NCI-H2171 (cell line): ENCODE data around the gene LTB4R2.

ENCODE experiments used
- DNase-seq: peaks from one replicate; lab custom pipeline; 2025; lab: John Stamatoyannopoulos, UW

LTB4R2 gene, protein sequence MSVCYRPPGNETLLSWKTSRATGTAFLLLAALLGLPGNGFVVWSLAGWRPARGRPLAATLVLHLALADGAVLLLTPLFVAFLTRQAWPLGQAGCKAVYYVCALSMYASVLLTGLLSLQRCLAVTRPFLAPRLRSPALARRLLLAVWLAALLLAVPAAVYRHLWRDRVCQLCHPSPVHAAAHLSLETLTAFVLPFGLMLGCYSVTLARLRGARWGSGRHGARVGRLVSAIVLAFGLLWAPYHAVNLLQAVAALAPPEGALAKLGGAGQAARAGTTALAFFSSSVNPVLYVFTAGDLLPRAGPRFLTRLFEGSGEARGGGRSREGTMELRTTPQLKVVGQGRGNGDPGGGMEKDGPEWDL

DNA sequence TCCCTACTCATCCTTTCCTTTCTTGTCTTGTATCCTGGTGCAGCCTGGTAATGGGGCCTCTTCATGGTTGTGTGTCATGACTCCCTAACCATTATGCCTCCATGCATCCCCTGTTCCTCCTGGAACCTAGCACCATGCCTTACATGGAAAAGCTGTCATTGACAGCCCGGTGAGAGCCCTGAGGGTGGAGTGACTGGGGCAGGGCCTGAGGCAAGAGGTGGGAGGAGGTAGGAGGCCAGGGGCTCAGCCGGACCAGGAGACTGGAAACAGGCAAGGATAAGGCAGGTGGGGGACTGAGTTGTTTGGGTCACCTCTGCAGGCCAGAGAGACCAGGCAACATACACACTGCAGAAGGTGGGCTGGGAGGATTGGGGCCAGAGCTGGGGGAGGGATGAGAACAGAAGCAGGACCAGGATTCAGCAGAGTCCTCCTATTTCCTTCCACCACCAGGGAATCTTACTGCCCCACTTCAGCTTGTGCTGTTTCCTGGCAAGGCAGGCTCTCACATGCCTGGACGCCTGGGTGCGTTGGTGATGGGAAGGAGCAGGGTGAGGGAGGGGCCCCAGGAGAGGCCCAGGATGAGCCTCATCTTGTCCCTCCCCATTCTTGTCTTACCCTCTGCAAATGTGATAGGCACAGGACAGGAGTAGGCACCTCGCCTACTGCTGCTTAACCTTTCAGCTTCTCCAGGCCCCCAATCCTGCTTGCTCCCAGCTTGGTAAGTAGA lies at the start of gene LTB4R2:
LTB4R2 (plus strand) TSS at position 603 of the 727 bp plus-strand sequence. CDS start 525 bp downstream, outside the sequence.
- DNase-seq, result no peak

DNA sequence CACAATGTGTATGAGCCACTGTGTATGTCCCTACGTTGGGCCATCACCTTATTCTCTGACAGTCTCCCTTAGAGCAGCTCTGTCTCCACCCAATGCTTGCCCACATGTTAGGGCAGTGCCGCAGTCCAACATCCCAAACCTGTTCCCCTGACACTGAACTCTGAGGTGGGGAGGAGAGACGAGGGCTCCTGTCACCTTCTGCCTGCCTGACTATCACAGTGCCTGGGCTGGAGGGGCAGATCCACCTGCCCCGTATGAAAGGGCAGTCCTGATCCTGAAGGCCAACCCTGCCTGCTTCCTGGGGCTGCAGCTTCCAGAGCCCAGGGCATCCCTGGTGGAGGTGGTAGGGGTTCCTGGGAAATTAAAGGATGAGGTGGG lies 49.2 kb upstream of the LTB4R2 start:
- no peak for DNase-seq

DNA sequence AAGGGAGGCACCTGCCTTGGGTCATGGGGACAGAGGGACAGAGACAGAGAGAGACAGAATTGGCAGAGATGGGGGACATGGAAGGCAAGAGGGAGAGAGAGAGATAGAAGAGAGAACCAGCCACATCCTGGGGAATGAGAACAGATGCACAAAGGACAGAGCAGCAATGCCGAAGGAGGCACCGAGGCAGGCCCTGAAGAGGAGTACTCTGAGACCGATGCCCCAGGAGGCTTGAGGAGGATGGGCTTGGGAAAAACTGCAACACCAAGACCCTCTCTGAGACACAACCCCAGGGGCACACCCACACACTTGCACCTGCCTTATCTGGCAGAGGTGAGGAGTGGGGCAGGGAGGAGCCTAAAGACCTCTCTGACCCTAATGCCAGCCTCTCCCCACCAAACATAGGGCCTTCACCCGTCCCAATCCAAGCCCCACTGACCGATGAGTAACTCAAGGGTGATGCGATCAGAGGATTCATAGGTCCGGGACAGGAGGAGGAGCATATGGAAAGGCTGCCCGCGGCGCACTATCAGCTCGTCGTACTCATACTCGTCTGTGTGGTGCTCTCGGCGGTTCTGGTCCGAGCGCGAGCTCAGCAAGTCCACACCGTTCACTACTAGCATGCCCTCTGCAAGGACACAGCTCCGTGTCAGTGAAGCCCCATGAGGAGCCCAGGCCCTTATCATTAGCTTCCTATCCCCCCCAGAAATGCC lies 48.5 kb upstream of the LTB4R2 start:
- DNase-seq, result no peak

DNA sequence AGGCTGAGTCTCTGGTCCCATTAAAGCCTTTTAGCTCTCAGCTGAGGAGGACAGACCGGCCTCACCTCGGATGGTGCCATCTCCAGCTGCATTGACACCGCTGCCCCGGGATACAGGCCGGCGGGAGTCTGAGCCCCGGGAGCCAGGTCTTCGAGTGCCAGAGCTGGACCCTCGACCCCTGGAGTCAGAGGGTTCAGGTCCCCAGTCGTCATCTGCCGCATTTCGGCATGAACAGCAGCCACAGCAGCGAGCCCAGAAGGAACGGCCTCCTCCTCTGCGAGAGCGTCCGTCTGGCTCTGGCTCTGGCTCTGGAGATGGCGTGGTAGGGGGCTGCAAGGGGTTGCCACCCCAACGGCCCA lies 48.0 kb upstream of the LTB4R2 start:
- DNase-seq, result no peak

DNA sequence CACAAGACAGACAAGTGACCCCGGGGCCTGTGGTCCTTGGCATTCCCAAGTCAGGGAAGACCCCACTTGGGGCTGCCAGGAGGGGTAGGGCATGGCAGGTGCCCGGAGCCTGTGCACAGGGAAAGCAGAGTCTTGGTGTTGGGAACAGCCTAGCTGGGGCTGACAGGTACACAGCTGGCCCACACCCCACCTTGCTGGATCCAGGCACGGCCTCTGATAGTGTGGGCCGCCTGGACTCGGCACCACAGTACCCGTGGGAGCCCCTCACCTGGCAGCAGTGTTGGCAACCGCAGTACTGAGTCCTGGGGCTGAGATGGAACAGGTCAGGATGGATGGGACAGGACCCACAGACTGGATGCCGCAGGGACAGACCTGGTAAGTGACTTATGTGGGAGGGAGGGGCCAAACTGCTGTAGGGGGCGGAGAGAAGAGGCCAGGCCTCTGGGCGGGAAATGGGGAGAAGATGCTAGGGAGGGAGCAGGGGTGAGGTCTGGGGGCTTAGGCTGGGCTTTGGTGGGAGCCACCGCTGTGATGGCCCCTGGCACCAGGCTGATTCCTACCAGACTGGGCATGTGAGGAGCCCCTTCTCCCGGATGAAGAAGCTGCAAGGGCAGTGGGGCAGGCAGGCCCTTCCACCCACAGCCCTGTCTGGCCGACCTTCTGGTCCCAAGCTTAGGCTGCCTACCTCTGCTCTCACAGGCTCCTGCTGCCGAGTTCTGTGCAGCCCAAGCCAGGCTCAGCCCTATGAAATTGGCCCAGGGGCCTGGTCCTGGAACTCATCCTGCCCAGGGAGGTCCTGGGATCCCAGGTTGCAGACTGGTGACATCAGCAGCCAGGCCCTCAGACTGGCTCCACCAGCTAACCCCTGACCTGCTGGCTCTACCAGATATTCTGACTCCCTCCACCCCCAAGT lies 46.9 kb upstream of the LTB4R2 start, which contains the start of gene TGM1:
TGM1 (minus strand) TSS at position 357 of the 913 bp plus-strand sequence. CDS start 825 bp downstream, outside the sequence.
- no peak for DNase-seq

DNA sequence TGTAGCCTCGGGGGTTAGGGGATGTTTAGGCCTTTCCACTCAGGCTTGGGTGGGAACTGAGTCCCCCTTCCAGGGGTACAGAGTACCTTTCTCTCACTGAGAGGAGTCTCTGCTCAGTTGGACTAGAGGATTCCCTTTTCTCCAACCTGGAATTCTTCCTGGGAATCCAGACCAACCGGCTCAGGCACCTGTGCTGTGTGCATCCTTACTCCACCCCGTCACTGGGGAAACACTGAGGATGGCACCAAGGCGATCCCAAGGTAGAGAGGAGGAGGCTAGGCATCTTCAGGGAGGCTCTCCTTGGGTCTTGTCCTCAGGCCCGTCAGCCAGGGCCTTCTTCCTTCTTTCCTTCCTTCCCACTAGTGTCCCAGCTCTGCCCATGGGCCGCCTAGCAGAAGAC lies 46.1 kb upstream of the LTB4R2 start:
- no peak for DNase-seq

DNA sequence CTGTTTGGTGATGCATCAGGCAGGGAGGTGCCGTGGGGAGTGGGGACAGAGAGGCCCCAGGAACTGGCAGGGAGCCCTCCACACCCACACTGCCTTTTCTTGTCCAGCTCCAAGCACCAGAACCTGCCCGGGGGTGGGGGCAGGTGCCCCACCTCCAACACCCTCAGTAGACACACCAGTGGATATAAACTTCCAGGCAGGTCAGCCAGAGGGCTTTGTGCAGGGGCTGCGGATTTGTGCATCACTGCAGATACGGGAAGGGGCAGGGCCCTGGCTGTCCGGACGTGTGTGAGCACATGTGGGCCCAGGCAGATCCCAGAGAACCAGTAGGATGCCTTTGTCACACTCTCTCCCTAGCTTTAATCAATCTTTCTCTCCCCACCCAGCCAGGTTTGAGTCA lies 45.6 kb upstream of the LTB4R2 start:
- DNase-seq, result no peak

DNA sequence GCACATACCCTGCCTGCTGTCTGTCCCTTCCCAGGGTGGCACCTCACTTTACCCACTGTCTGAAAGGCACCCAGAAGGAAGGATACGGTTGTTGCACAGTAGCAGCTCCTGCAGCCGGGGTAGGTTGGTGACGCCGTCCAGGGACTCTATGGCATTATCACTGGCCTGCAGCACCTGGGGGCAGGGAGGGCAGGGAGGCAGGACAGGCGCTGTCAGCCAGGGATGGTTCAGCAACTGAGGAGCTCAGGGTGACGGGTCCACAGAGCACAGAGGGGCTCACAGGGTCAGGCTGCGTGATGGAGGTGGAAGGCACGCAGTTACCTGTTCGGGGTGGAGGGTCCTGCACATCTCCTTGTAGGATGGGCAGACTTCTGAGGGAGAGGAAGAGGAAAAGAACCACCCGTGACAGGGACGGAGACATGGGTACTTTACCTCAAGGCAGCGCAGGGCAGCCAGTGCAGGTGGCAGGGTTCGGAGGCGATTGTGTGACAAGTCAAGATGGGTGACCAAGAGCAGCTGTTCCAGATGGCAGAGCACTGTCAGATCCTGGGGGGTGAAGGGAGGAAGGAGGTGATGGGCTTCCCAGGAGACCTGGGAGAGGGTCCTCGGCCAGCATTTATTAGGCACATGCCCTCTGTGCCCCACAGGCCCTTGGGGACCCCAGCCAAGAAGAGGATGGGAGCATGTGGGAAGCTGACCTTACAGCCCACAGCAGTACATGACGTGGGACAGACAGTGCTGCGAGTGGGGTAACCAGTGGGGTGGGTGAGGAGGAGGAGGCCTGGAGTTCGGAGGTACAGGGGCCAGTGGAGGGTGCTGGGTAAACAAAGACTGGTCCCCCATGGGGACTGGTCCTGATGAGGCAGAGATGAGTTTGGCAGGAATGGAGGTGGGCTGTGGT lies 43.3 kb upstream of the LTB4R2 start:
- DNase-seq, result no peak

DNA sequence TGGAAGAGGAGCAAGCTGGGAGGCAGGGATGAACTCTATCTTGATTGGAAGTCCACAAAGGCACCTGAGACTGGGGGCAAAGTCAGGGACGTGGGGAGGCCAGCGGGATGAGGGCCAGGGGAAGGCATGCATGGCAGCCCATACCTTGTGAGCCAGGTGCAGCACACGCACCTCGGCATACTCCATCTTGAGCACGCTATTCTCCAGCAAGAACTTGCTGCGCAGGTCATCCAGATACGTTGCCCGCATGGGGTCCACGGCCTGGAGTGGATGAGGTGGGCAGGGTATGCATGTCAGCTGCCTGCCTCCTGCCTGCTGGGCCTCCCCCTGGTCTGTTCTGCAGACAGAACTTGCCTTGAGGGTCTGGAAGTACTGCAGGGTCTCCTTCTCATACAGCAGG lies 42.4 kb upstream of the LTB4R2 start:
- no peak for DNase-seq

DNA sequence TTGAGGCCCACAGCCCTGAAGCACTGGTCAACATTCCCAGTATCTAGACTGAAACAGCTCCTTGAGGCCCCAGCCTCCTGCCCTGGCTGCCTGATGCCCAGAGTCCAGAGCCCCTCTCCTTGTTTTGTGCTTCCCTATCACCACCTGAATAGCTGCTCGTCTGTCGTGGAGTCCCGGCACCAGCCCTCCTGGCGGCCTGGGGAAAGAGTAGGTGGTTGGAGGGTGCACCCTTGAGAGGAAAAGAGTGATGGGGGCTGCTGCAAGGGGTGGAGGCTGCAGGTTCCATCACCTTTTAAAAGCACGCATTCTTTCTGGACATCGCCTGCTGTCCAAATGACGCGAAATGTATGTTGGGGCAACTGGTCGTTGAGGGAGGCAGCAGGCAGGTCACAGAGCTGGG lies 41.7 kb upstream of the LTB4R2 start:
- no peak for DNase-seq

DNA sequence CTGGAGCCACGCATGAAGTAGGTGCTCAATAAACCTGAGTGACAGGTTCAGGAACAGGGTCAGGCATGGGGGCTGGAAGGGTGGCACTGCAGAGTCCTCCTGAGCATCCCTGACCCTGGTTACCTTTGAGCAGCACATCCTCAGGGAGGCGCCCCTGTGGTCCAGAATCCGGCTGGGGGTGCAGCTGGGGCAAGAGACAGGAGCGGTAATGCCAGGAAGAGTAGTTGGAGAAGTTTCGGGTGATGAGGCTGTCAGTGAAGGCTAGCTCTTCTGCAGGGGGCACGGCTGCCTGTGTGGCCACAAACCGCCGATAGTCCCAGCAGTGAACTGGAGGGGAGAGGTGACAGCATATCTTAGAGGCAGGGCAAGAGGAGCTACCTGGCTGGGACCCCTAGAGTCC lies 40.6 kb upstream of the LTB4R2 start:
- DNase-seq, result no peak

DNA sequence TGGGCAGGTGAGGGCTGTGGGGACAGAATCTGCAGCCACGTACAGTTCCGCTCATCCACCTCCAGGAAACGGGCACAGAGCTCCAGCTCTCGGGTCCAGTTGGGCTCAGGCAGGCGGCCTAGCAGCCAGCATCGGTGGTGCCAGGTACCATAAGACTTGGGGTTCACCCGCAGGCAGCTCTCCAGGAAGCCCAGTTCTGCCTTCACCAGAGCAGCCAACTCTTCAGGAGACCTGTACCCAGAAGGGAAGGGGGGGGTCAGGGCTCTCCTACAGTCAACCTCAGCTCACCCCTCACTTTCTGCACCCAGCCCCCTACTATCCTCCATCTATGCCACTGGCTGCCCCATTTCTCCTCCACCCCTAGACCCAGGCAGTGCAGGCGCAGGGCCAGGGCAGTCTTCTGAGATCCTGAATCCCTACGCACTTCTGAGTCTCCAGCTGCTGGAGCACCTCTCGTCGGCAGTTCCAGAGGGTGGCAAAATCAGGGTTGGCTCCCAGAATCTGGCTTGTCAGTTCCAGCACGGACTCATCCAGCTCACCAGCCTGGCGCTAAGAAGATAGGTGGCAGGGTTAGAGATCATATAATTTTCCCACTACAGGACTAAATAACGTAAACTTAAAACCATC lies 39.9 kb upstream of the LTB4R2 start:
- DNase-seq, result no peak

DNA sequence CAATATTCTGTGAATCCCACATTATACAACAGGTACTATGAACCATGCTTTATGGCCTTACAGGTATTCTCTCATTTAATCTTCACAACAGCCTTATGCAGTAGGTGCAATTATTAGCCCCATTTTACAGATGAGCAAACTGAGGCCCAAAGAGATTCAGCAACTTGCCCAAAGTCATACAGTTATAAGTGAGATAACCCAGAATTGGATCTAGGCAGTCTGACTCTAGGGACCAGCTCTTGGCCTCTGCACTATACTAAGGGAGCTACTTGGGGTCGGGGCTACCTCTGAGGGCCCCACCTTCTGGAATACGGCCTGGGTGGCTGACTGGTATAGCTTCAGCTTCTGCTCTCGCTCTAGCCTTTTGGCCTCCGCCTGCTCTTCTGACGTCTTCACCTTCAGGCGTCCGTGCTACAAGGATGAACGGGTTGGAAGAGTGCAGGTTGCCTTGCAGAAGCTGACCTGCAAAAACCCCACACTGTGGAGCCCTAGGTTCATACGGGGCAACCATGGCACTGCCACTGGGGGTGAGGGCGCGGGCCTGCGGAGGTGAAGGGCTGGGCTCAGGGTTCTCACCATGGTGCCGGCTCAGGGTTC lies 39.3 kb upstream of the LTB4R2 start:
- DNase-seq, result peak; percentile 22

DNA sequence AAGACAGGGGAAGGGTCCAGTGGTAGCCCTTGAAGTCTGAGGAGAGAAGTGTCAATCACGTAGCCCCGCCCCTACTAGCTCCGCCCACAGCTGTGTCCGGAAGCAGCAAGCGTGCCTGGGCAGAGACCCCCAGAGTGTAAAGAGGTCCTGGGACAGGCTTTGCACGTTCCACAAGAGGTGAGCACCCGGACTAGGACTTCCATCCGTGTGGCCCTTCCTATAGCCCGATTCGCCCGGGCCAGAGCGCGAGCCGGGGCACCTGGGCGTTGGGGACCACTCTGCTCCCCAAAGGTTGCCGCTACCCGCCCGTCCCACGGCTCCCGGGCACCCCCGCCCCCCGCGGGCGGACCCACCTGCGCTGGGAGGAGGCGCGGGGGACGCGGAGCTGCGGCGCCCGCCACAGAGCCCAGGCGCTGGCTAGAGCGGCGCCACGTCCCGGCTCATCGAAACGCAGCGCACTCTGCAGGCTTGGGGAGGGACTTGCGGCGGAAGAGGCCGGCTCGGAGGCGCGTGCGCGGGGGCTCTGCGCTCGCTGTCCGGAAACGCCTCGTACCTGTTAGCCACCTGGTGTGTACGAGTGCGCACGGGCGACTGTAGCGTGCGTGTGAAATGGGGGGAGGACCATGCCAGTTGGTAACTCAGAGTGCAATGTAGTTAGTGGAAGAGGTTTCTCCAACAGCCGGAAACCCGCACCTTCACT lies 38.7 kb upstream of the LTB4R2 start, which contains the start of gene RABGGTA:
RABGGTA (minus strand) TSS at position 464 of the 700 bp plus-strand sequence. CDS start 482 bp downstream, outside the sequence.
- peak; percentile 98 for DNase-seq

DNA sequence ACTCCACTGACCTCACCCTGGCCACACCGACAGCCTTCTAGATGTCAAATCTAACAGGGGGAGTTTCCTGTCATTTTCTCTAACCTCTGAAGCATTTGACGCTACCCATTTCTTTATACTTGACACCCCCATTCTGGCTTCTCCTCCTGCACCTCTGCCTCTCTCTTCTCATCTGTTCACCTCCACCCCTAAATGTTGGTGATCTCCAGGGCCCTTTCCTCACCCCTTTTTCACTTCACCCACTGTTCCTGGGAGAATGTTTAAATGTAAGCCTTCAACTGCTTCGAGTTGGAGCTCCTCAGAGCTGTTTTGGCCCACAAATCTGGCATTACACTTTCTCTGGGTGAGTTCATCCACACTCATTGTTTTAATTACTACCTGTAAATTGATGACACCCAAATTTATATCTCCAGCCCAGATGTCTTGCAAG lies 38.1 kb upstream of the LTB4R2 start:
- no peak for DNase-seq

DNA sequence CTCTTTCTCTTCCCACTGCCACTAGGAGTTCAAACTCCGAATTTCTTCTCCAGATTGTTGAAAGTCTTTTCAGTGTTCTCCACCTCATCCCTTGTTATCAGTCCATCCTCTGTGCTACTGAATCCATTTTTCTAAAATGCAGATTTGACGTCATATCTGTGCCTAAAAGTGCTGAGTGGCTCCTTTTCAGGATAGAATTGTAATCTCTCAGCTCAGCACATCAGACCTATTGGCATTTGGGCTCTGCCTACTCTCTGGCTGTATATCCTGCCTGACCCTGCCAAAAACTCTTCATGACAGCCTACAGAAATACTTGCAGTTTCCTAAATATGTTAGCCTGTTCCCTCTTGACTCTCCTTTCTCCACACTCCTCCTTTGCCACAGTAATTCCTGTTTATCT lies 37.5 kb upstream of the LTB4R2 start:
- no peak for DNase-seq

DNA sequence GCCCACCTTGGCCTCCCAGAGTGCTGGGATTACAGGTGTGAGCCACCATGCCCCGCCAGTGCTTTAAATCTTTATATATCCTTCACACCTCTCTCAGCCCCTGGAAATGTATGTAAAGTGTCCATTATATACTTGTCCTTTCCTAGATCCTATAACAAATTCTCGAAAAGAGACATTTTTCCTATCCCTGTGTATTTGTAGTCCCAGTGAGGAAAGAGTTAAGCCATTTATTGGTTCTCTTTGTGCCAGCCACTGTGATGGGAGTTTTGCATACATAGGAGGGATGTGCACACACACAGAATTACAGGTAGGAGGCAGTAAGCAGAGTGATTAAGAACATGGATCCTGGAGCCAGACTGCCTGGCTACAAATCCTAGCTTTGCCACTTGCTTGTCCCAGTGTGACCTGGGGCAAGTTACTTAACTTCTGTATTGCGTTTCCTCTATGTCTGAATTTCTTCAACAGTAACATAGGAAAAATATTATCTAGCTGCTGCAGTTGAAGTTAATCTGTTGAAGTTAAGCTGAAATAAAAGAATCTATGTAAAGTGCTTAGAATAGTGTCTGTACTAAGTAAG lies 36.4 kb upstream of the LTB4R2 start:
- DNase-seq, result no peak

DNA sequence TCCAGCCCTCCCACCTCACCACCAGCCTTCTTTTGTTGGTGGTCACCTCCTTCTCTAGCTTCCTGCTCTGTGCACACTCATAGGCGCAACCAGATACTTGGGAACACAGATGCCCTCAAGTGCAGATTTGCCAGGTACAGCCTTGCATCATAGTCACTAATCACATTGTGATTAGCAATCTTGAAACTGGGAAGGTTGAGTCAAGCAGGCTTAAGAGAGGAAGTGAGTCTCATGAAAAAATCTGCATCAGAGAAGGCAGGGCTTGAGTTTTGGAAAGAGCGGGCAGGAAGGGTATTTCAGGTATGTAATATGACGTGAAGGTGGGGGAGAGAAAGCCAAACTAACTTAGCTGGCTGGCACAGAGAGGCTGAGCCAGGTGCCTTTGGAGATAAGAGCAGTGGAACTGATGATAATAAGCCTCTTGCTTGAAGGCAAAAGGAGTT lies 35.8 kb upstream of the LTB4R2 start:
- no peak for DNase-seq

DNA sequence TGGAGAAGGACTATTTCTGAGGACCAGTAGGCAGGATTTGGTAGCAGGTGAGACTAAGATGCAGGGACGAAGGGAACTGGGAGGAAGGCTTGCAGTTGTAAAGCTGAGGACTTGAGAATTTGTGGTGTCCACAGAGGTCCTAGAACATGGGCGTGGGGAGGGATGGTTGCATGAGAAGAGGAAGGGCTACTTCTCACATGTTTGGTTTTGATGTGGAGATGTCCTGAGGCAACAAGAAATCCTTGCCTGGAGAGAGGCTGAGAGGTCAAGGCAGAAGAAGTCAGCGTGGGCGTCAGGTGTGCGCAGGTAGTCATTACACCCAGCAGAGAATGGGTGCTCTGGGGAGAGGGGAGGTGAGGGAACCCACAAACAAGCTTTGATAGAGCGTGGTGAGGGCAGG lies 32.9 kb upstream of the LTB4R2 start:
- DNase-seq, result no peak
